ENCODE measurements around the gene COLEC12.
"Not testable (repeated sequence)": the region's sequence is repeated elsewhere in the genome, so short reads cannot be mapped to it uniquely, and the experiment has no call there.

Gene COLEC12

DNA sequence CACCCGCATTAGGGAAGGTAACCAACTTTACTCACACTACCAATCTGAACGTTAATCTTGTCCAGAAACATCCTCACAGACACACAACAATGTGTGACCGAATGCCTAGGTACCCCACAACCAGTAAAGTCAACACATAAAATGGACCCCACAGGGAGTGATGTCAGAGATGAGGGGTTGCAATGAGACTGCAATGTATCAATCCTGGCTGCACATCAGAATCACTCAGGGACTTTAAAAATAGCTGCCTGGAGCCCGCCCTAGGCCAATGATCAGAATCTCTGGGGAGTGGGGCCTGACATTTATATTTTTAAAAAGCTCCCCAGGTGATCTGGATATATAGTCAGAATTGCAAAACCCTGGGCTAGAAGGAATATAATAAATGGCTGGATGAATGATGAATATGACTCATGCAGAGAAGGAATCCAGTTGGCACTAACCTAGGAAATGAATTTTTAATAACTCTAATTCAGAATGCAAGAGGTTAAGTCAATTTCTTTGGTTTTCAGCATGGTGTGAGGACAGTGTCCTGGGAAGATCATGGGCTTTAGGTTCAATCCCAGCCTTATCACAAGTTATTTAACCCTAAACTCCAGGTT is 92.8 kb downstream of the COLEC12 start:
- peak; percentile 49 for DNase-seq

DNA sequence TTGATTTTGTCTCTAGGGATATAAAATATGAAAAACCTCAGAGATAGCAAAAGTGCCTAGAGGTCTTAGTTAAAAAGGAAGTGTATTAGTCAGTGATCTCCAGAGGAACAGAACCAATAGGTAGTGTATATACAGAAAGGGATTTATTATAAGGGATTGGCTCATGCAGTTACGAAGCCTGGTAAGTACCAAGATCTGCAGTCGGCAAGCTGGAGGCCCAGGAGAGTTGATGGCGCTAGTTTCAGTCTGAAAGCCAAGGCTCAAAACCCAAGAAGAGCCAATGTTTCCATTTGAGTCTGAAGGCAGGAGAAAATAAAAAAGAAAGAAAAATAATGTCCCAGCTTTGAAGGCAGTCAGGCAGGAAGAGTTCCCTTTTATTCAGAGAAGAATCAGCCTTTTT is 93.3 kb downstream of the COLEC12 start:
- DNase-seq, result no peak

- no peak for DNase-seq
Measured at GRCh38 chr18:406677-407076, 93.8 kb downstream of the COLEC12 start.

GRCh38 chr18:405006-405405 is 95.5 kb downstream of the COLEC12 start:
- DNase-seq, result not testable (repeated sequence)

- DNase-seq, result no peak
Measured at GRCh38 chr18:404061-404636, 96.4 kb downstream of the COLEC12 start.

DNA sequence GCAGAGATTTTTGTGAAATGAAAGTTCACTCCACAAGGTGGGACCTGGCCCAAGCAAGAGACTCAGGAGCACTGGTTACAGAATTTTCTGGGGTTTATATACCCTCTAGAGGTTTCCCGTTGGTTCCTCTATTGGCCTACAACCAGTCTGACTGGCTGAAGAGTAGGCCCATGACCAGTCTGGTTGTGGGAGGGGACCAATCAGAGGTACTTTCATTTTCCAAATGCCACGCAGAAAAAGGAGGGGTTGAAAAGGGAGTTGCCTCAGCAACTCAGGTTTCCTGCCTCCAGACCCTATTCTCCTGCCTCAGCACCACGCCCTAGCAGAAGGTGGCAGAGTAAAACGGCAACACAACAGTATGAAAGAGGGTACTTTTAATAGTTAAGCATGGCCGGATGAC is 98.4 kb downstream of the COLEC12 start:
- no peak for DNase-seq

GRCh38 chr18:400456-400855 is 100.0 kb downstream of the COLEC12 start:
- peak; percentile 92 for DNase-seq

GRCh38 chr18:399631-400135 is 100.8 kb downstream of the COLEC12 start:
- DNase-seq, result no peak

DNA sequence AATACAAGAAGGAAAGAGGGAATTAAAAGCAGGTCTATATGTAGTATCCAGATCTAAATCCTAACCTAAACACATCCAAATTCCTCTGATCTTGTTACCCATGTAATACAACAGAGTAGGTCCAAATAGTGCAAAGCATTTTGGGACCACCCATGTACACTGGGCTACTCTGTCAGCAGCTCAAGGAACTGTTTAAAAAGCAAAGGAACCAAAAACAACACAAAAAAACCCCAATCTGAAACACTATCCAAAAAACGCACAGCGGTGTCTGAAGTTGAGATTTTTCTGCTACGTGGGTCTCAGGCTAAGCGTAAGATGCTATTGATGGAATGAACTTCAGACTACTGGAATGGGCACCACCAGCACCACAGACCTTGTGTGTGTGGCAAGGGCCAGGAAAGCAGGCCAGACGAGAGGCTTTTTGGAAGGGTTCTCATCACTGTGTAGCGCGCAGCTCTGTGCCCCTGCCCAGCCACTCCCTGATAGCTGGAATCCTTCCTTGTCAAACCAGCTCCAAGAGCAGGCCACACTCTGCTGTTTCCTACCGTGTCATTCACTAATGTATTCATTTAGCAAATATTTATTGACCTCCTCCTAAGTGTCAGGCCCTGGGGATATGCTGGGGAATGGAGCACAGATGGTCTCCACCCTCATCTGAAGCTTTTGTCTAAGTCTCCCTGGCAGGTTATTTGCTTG is 101.4 kb downstream of the COLEC12 start:
- peak; percentile 37 for DNase-seq

GRCh38 chr18:396556-396955 is 103.9 kb downstream of the COLEC12 start:
- no peak for DNase-seq

GRCh38 chr18:396251-396555 is 104.3 kb downstream of the COLEC12 start:
- DNase-seq, result peak; percentile 15

GRCh38 chr18:395456-396250 is 104.8 kb downstream of the COLEC12 start:
- DNase-seq, result peak; percentile 87

GRCh38 chr18:394987-395362 is 105.5 kb downstream of the COLEC12 start:
- DNase-seq, result peak; percentile 88

- DNase-seq, result no peak
Measured at GRCh38 chr18:394262-394986, 106.1 kb downstream of the COLEC12 start.

DNA sequence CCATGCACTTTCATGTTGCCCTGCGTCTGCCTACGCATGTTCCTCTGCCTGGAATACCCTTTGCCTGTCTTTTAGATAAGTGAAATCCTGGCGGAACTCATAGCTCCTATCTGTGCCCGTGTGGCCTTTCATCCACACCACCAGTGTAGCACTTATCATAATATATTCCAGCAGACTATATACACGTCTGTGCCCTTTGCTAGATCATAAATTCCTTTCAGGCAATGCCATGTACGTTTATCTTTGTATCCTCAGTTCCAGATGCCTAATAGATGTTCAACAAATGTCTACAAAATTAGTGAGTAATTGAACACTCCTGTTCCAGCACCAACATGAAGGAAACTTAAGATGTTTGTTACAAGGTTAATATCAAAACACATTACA is 106.9 kb downstream of the COLEC12 start:
- no peak for DNase-seq

- DNase-seq, result peak; percentile 21
Measured at GRCh38 chr18:392928-393573, 107.5 kb downstream of the COLEC12 start.

DNA sequence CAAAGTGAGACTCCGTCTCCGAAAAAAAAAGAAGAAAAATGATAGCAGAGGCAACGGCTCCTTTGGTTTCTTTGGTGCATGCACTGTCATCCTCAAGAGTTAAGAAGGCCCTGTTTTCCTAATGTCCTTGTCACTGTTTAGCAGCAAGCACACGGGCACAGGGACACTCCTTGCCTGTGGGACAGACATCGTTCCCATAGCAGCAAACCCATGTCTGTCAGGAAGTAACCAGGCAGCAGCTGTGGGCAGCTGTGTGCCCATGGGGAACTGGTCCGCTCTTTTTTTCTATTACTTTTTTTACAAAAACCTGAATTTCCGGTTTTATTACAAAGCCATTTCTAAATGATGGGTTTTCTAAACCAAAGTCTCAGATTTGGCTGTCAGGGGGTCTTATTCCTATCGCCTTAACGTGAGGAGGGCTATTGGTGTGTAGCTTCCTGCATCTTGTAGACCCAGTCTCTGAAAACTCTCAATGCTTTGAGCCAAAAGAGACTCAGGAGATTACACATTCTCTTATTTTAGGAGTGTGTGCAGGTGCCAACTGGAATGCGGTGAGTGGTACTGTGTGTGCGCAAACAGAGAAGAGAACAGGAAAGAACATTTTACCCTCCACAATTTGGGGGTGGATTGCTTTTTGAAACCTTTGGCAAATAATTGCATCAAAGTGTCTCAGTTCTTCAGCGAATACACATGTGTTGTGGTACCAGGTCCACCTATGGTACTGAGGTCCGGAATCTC is 109.6 kb downstream of the COLEC12 start:
- DNase-seq, result no peak

DNA sequence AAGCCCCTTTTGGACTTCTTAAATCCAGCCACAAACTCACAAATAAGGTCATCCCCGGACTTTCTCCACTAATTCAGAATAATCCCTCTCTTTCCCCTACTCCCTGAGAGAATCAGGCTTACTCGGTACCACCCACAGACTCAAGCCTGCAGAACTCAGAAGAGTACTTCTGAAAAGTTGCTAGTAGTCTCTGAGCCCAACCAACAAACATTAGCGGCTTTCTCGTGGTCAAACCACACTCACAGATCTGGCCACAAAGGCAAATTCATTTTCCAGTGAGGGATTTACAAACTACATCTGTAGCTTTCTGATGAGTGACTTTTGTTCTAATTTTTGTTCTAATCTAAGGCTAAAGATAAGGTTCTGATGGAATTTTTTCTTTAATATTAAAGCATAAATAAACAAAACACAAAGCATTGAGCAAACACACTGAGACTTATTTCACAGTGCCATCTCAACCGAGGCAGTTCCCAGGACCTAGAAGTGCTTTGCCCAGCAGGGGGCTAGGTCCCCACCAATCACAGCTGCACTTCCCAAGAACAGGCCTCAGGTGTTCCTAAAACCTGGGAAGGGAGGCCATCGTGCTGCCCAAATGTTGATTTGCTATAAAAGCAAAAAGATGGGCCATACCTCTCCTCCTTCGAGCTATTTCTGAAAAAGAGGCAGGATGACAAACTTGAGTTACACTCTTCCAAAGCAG is 110.7 kb downstream of the COLEC12 start:
- peak; percentile 70 for DNase-seq

- DNase-seq, result no peak
Measured at GRCh38 chr18:388200-388599, 112.3 kb downstream of the COLEC12 start.

- DNase-seq, result no peak
Measured at GRCh38 chr18:386994-387393, 113.5 kb downstream of the COLEC12 start.

- DNase-seq, result no peak
Measured at GRCh38 chr18:384897-385296, 115.6 kb downstream of the COLEC12 start.
